Mononuclear cell (primary cell): Measurements from ENCODE around the gene SPTB. TPM values are rescaled to one million over a fixed set of nuclear protein-coding genes. Genes with fewer than 3 reads are reported as not detected.

ENCODE experiments used
- H3K27me3 ChIP-seq: 2 replicates; pipeline ENCODE4 v1.6.0; 2011; ENCODE audit warnings: low read length, control low read depth; ENCODE audit not compliant: insufficient read depth
- H3K4me1 ChIP-seq: 2 replicates; pipeline ENCODE4 v1.5.1; 2011; ENCODE audit warnings: mild to moderate bottlenecking, low read length, control low read depth; ENCODE audit not compliant: insufficient read depth
- H3K4me3 ChIP-seq: 2 replicates; pipeline ENCODE4 v1.5.1; 2011; ENCODE audit warnings: mild to moderate bottlenecking, low read length, moderate library complexity
- H3K9me3 ChIP-seq: 2 replicates; pipeline ENCODE4 v1.5.1; 2011; ENCODE audit warnings: low read depth, mild to moderate bottlenecking, control low read depth, low read length
- total RNA-seq: library from RNA; depleted of rRNA; stranded (reverse); fragments of >200 nt; gene quantifications from one replicate; pipeline ENCODE4 v1.2.3, GENCODE V29; 2012

The SPTB gene
- total RNA-seq, 1 donor, result 1.5 TPM

GRCh38 chr14:64910847-64911495, 31.3 kb upstream of the SPTB start:
- H3K27me3 ChIP-seq, result peaks cover 4% of the 10 kb centered on the region

GRCh38 chr14:64906022-64906421, 26.3 kb upstream of the SPTB start:
- peaks cover 8% of the 10 kb centered on the region for H3K27me3 ChIP-seq
- no peak overlapping the region for H3K4me3 ChIP-seq

More at GRCh38 chr14:64910847-64911495, 31.3 kb upstream of the SPTB start:
- Histone ChIP-seq H3K4me1 (peaks cover 21% of the 10 kb centered on the region), H3K9me3 (no peaks in the 10 kb centered on the region), H3K4me3 (no peak overlapping the region)

GRCh38 chr14:64899958-64900357, 20.3 kb upstream of the SPTB start:
- H3K4me1 ChIP-seq, result no peaks in the 10 kb centered on the region
- H3K27me3 ChIP-seq, result peaks cover 6% of the 10 kb centered on the region
- no peaks in the 10 kb centered on the region for H3K9me3 ChIP-seq
- no peak overlapping the region for H3K4me3 ChIP-seq

More at GRCh38 chr14:64906022-64906421, 26.3 kb upstream of the SPTB start:
- peaks cover 8% of the 10 kb centered on the region for H3K4me1 ChIP-seq
- no peaks in the 10 kb centered on the region for H3K9me3 ChIP-seq

- Histone ChIP-seq H3K4me3 (no peak overlapping the region), H3K9me3 (no peaks in the 10 kb centered on the region), H3K4me1 (no peaks in the 10 kb centered on the region), H3K27me3 (peaks cover 10% of the 10 kb centered on the region)
These were observed 12.2 kb upstream of the SPTB start for GRCh38 chr14:64891839-64892375.

- Histone ChIP-seq H3K9me3 (no peaks in the 10 kb centered on the region), H3K27me3 (peaks cover 12% of the 10 kb centered on the region), H3K4me1 (no peaks in the 10 kb centered on the region), H3K4me3 (no peak overlapping the region)
These were observed 11.6 kb upstream of the SPTB start for GRCh38 chr14:64891173-64891838.

GRCh38 chr14:64889352-64889751, 9.6 kb upstream of the SPTB start:
- peaks cover 16% of the 10 kb centered on the region for H3K27me3 ChIP-seq
- no peaks in the 10 kb centered on the region for H3K4me1 ChIP-seq
- no peak overlapping the region for H3K4me3 ChIP-seq
- no peaks in the 10 kb centered on the region for H3K9me3 ChIP-seq

GRCh38 chr14:64885559-64885958, 5.9 kb upstream of the SPTB start:
- H3K9me3 ChIP-seq, result no peaks in the 10 kb centered on the region
- H3K4me3 ChIP-seq, result no peak overlapping the region
- H3K27me3 ChIP-seq, result peaks cover 47% of the 10 kb centered on the region
- H3K4me1 ChIP-seq, result peaks cover 5% of the 10 kb centered on the region

GRCh38 chr14:64880221-64881121, 764 bp upstream of the SPTB start:
- Histone ChIP-seq H3K4me3 (peak overlapping the region; percentile 31), H3K4me1 (peaks cover 9% of the 10 kb centered on the region), H3K27me3 (peaks cover 67% of the 10 kb centered on the region), H3K9me3 (no peaks in the 10 kb centered on the region)

GRCh38 chr14:64878837-64879634, 671 bp downstream of the SPTB start:
- no peaks in the 10 kb centered on the region for H3K9me3 ChIP-seq
- H3K4me3 ChIP-seq, result no peak overlapping the region
- H3K4me1 ChIP-seq, result peaks cover 9% of the 10 kb centered on the region
- H3K27me3 ChIP-seq, result peaks cover 63% of the 10 kb centered on the region

- Histone ChIP-seq H3K27me3 (peaks cover 54% of the 10 kb centered on the region), H3K4me1 (peaks cover 9% of the 10 kb centered on the region), H3K4me3 (no peak overlapping the region), H3K9me3 (no peaks in the 10 kb centered on the region)
These were observed 1.9 kb downstream of the SPTB start for GRCh38 chr14:64877846-64878245.

- no peak overlapping the region for H3K4me3 ChIP-seq
- peaks cover 2% of the 10 kb centered on the region for H3K4me1 ChIP-seq
- H3K27me3 ChIP-seq, result peaks cover 33% of the 10 kb centered on the region
- H3K9me3 ChIP-seq, result no peaks in the 10 kb centered on the region
These were observed 4.4 kb downstream of the SPTB start for GRCh38 chr14:64875350-64875749.

GRCh38 chr14:64873506-64874219, 6.0 kb downstream of the SPTB start:
- Histone ChIP-seq H3K4me1 (no peaks in the 10 kb centered on the region), H3K27me3 (peaks cover 25% of the 10 kb centered on the region), H3K4me3 (no peak overlapping the region), H3K9me3 (no peaks in the 10 kb centered on the region)

- H3K27me3 ChIP-seq, result peaks cover 13% of the 10 kb centered on the region
These were observed 8.4 kb downstream of the SPTB start for GRCh38 chr14:64871344-64871743.

GRCh38 chr14:64870160-64870559, 9.5 kb downstream of the SPTB start:
- Histone ChIP-seq H3K27me3 (peaks cover 7% of the 10 kb centered on the region), H3K9me3 (no peaks in the 10 kb centered on the region), H3K4me1 (no peaks in the 10 kb centered on the region), H3K4me3 (no peak overlapping the region)

More at GRCh38 chr14:64871344-64871743, 8.4 kb downstream of the SPTB start:
- no peaks in the 10 kb centered on the region for H3K4me1 ChIP-seq
- no peaks in the 10 kb centered on the region for H3K9me3 ChIP-seq
- H3K4me3 ChIP-seq, result no peak overlapping the region
